CD14-positive monocyte (primary cell): ENCODE measurements around the gene RPS6KA3. TPM values are rescaled to one million over a fixed set of nuclear protein-coding genes. Genes with fewer than 3 reads are reported as not detected.

Experiments used
- DNase-seq, 3 donors: peaks; one replicate each; pipeline ENCODE4 v3.0.0-alpha.2; 2011 to 2022
- H2AFZ ChIP-seq: 2 replicates; pipeline ENCODE4 v1.6.0; 2012; ENCODE audit warnings: mild to moderate bottlenecking, low read depth, low read length, inconsistent platforms; ENCODE audit not compliant: insufficient read depth, poor library complexity, severe bottlenecking
- H3K27ac ChIP-seq, 2 donors: 1 replicate in 1 of 2; 2 replicates in 1 of 2; pipeline ENCODE4 v1.5.1; 2012 to 2013; ENCODE audit warnings: low read length in 2 of 2, control low read depth in 1 of 2, inconsistent platforms in 1 of 2, low read depth in 1 of 2, mild to moderate bottlenecking in 1 of 2
- H3K27me3 ChIP-seq, 2 donors: one replicate each; pipeline versions ENCODE4 v1.6.0 to v1.6.1; 2011 to 2013; ENCODE audit warnings: low read length in 2 of 2; ENCODE audit not compliant: control insufficient read depth in 2 of 2, insufficient read depth in 2 of 2
- H3K36me3 ChIP-seq, 2 donors: replicated peaks in 1 of 2; 1 replicate in 1 of 2; 2 replicates in 1 of 2; pipeline versions ENCODE4 v1.5.1 to v1.6.1; 2012 to 2013; ENCODE audit warnings: low read length in 2 of 2, control low read depth in 1 of 2, inconsistent platforms in 1 of 2, mild to moderate bottlenecking in 1 of 2; ENCODE audit not compliant: insufficient read depth in 2 of 2, control insufficient read depth in 1 of 2
- H3K4me1 ChIP-seq, 2 donors: 1 replicate in 1 of 2; 2 replicates in 1 of 2; pipeline versions ENCODE4 v1.5.1 to v1.6.1; 2012 to 2013; ENCODE audit warnings: low read length in 2 of 2, control low read depth in 1 of 2, inconsistent platforms in 1 of 2, mild to moderate bottlenecking in 1 of 2, moderate library complexity in 1 of 2; ENCODE audit not compliant: insufficient read depth in 2 of 2, control insufficient read depth in 1 of 2
- H3K4me2 ChIP-seq: replicated peaks from 2 replicates; pipeline ENCODE3; 2012; ENCODE audit warnings: low read length, moderate library complexity, mild to moderate bottlenecking; ENCODE audit not compliant: poor library complexity, severe bottlenecking; ENCODE audit errors: extremely low read depth
- H3K4me3 ChIP-seq, 3 experiments: fragments of 200-600 bp in 1 of 3; sonication (generic) in 1 of 3; replicated peaks in 1 of 3; 1 replicate in 2 of 3; 2 replicates in 1 of 3; pipeline ENCODE4 v1.5.1; 2011 to 2013; ENCODE audit warnings: low read length in 3 of 3, mild to moderate bottlenecking in 3 of 3, control low read depth in 2 of 3, low read depth in 2 of 3, inconsistent platforms in 1 of 3, moderate library complexity in 1 of 3
- H3K79me2 ChIP-seq: 2 replicates; pipeline ENCODE4 v1.6.0; 2012; ENCODE audit warnings: mild to moderate bottlenecking, control low read depth, inconsistent platforms, low read length, moderate library complexity; ENCODE audit not compliant: insufficient read depth
- H3K9ac ChIP-seq: 2 replicates; pipeline ENCODE4 v1.6.0; 2017; ENCODE audit warnings: low read length, mild to moderate bottlenecking; ENCODE audit not compliant: insufficient read depth, poor library complexity, severe bottlenecking
- H3K9me3 ChIP-seq, 2 donors: replicated peaks in 1 of 2; 1 replicate in 1 of 2; 2 replicates in 1 of 2; pipeline versions ENCODE4 v1.5.1 to v1.6.1; 2012 to 2013; ENCODE audit warnings: low read length in 2 of 2, control low read depth in 1 of 2; ENCODE audit not compliant: control insufficient read depth in 1 of 2, insufficient read depth in 1 of 2
- H4K20me1 ChIP-seq: 2 replicates; pipeline ENCODE4 v1.6.0; 2012; ENCODE audit warnings: mild to moderate bottlenecking, low read length, control low read depth, moderate library complexity; ENCODE audit not compliant: insufficient read depth
- H3K27ac Mint-ChIP-seq, 7 donors: one replicate each; pipeline ENCODE4 v1.8.0; 2020; ENCODE audit warnings: mild to moderate bottlenecking in 7 of 7, mixed read lengths in 7 of 7, moderate library complexity in 6 of 7, inconsistent platforms in 2 of 7
- H3K27me3 Mint-ChIP-seq, 3 donors: one replicate each; pipeline ENCODE4 v1.8.0; 2021 to 2022; ENCODE audit warnings: low read depth in 3 of 3, mild to moderate bottlenecking in 3 of 3, mixed read lengths in 3 of 3, moderate library complexity in 3 of 3, inconsistent platforms in 1 of 3
- H3K36me3 Mint-ChIP-seq, 2 donors: one replicate each; pipeline ENCODE4 v1.8.0; 2020; ENCODE audit warnings: mixed read lengths in 2 of 2, inconsistent platforms in 1 of 2, mild to moderate bottlenecking in 1 of 2
- H3K4me1 Mint-ChIP-seq: one replicate; pipeline ENCODE4 v1.8.0; 2020; ENCODE audit warnings: mild to moderate bottlenecking, mixed read lengths
- H3K4me3 Mint-ChIP-seq, 2 donors: one replicate each; pipeline ENCODE4 v1.8.0; 2020; ENCODE audit warnings: mild to moderate bottlenecking in 2 of 2, mixed read lengths in 2 of 2, moderate library complexity in 1 of 2
- H3K9me3 Mint-ChIP-seq, 7 donors: one replicate each; pipeline ENCODE4 v1.8.0; 2020 to 2022; ENCODE audit warnings: mixed read lengths in 7 of 7, mild to moderate bottlenecking in 6 of 7, moderate library complexity in 6 of 7, inconsistent platforms in 2 of 7
- WGBS: methylation state at CpG from one replicate; pipeline ENCODE4 v1.1.5; 2013; ENCODE audit warnings: missing lambda C conversion rate; ENCODE audit not compliant: insufficient coverage; 5-methylcytosine and 5-hydroxymethylcytosine counted together
- intact Hi-C, 2 donors: fragments of 100-400 bp; cut with micrococcal nuclease; formaldehyde crosslinking; loops; one replicate each; pipeline versions ENCODE4 v1.15.0 to v1.15.1; 2023
- polyA plus RNA-seq, 3 donors: library from polyadenylated mRNA; depleted of rRNA in 1 of 3; unstranded in 2 of 3; stranded (reverse) in 1 of 3; fragments of 300-500 nt in 2 of 3; fragments of >200 nt in 1 of 3; fragmentation: Illumina TruSeq in 2 of 3; gene quantifications; 1 replicate in 2 of 3; 2 replicates in 1 of 3; pipeline ENCODE4 v1.2.3, GENCODE V29; 2012 to 2021
- TF ChIP-seq, protein P1 (sequence below): fragments of 200-600 bp; IDR thresholded peaks from one replicate; pipeline ENCODE4 v1.8.0; 2022; ENCODE audit warnings: antibody characterized with exemption, mild to moderate bottlenecking

The RPS6KA3 gene
- polyA plus RNA-seq, 3 donors, result 14.6 to 28.2 (median 21.6) TPM

DNA sequence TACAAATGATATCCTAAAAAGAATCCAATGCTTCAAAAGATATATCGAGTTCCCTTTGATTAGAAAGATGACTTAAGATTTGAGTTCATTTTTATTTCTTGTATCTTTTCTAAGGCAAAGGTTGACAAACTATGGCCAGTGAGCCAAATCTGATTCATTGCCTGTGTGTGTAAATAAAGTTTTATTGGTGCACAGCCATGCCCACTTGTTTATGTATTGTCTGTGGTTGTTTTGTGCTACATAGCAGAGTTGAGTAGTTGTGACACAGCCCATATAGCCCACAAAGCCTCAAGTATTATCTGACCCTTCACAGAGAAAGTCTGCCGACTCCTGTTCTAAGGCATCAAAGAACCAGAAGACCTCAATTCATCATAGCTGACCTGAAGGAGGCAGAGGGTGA lies 92.9 kb downstream of the RPS6KA3 start:
- peaks cover 0 to 16% (median 0%) of the 10 kb centered on the region in 3 donors for H3K27me3 Mint-ChIP-seq
- intact Hi-C loops, result no loop called here
- Histone ChIP-seq H3K4me1 (no peaks in the 10 kb centered on the region), H3K9ac (no peak overlapping the region), H3K4me3 (no peak overlapping the region), H3K9me3 (no peaks in the 10 kb centered on the region), H3K27ac (no peak overlapping the region), H3K36me3 (peaks cover 63 to 94% of the 10 kb centered on the region in 2 donors), H3K79me2 (no peaks in the 10 kb centered on the region), H3K4me2 (no peak overlapping the region), H2AFZ (no peak overlapping the region), H3K27me3 (peaks cover 0 to 20% of the 10 kb centered on the region in 2 donors), H4K20me1 (peaks cover 5% of the 10 kb centered on the region)
- no peaks in the 10 kb centered on the region for H3K4me1 Mint-ChIP-seq
- WGBS, result no CpG with 5 or more reads among the region's 2 CpGs
- no peak for DNase-seq
- peaks cover 33 to 39% of the 10 kb centered on the region in 2 donors for H3K36me3 Mint-ChIP-seq
- H3K9me3 Mint-ChIP-seq, result no peaks in the 10 kb centered on the region
- peak overlapping the region in 1 of 7 donors; percentile 24 for H3K27ac Mint-ChIP-seq
- H3K4me3 Mint-ChIP-seq, result no peak overlapping the region
- TF ChIP-seq, protein P1, sequence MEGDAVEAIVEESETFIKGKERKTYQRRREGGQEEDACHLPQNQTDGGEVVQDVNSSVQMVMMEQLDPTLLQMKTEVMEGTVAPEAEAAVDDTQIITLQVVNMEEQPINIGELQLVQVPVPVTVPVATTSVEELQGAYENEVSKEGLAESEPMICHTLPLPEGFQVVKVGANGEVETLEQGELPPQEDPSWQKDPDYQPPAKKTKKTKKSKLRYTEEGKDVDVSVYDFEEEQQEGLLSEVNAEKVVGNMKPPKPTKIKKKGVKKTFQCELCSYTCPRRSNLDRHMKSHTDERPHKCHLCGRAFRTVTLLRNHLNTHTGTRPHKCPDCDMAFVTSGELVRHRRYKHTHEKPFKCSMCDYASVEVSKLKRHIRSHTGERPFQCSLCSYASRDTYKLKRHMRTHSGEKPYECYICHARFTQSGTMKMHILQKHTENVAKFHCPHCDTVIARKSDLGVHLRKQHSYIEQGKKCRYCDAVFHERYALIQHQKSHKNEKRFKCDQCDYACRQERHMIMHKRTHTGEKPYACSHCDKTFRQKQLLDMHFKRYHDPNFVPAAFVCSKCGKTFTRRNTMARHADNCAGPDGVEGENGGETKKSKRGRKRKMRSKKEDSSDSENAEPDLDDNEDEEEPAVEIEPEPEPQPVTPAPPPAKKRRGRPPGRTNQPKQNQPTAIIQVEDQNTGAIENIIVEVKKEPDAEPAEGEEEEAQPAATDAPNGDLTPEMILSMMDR, result no peak

DNA sequence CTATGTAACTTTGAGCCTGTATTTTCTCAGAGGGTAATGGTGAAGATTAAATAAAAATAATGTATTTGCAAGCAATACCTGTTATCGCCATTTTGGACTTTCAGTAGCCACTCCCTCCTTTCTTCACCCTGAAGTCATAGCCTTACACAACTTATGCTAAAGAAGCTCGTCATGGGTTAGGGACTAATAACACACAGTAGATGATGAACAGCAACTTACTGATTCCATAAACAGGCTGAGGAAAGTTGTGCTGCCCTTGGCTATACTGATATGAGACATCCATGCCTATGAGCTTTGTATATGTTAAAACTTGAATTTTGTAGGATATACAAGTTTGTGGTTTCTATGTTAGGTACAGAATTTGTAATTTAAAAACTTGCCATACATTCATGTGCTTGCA lies 93.4 kb downstream of the RPS6KA3 start:
- Mint-ChIP-seq H3K4me1 (no peaks in the 10 kb centered on the region), H3K36me3 (peaks cover 34 to 45% of the 10 kb centered on the region in 2 donors), H3K4me3 (no peak overlapping the region), H3K27ac (no peak overlapping the region), H3K9me3 (no peaks in the 10 kb centered on the region), H3K27me3 (peaks cover 0 to 16% (median 0%) of the 10 kb centered on the region in 3 donors)
- Histone ChIP-seq H3K27me3 (peaks cover 0 to 20% of the 10 kb centered on the region in 2 donors), H3K27ac (no peak overlapping the region), H3K4me2 (no peak overlapping the region), H3K4me1 (no peaks in the 10 kb centered on the region), H3K36me3 (peaks cover 69 to 97% of the 10 kb centered on the region in 2 donors), H2AFZ (no peak overlapping the region), H4K20me1 (peaks cover 5% of the 10 kb centered on the region), H3K4me3 (no peak overlapping the region), H3K9ac (no peak overlapping the region), H3K79me2 (no peaks in the 10 kb centered on the region), H3K9me3 (no peaks in the 10 kb centered on the region)
- intact Hi-C loops, result no loop called here
- WGBS, result no CpG with 5 or more reads among the region's 2 CpGs
- no peak for DNase-seq
- TF ChIP-seq, protein P1, result no peak
